ENCODE data around the gene AFF3.

DNA sequence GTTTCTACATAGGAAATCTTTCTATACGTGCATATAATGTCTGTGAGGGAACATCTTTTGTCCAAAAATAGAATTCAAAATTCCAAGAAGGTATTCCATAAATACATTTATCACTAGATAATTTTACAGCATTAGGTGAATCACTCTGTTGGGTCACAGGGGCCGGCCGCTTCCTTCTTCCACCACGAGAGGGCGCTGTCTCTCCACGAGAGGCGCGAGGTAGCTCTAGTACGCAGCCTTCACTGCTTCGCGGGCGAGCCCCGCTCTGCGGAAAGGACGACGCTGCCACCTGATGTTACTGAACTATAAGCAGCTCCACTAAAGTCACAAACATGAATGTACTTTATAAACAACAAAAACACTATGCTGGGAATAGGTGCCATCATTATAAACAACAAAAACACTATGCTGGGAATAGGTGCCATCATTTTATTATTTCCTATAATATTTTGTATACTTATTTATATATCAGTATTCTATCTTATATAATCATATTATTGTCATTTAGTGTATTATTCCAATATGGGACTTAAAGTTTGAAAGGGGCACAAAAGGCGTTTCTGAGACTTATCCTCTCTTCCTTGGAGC lies 583.2 kb downstream of the AFF3 start:
- TF ChIP-seq, protein P1, sequence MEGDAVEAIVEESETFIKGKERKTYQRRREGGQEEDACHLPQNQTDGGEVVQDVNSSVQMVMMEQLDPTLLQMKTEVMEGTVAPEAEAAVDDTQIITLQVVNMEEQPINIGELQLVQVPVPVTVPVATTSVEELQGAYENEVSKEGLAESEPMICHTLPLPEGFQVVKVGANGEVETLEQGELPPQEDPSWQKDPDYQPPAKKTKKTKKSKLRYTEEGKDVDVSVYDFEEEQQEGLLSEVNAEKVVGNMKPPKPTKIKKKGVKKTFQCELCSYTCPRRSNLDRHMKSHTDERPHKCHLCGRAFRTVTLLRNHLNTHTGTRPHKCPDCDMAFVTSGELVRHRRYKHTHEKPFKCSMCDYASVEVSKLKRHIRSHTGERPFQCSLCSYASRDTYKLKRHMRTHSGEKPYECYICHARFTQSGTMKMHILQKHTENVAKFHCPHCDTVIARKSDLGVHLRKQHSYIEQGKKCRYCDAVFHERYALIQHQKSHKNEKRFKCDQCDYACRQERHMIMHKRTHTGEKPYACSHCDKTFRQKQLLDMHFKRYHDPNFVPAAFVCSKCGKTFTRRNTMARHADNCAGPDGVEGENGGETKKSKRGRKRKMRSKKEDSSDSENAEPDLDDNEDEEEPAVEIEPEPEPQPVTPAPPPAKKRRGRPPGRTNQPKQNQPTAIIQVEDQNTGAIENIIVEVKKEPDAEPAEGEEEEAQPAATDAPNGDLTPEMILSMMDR (conservative IDR thresholded peaks at IDR 0.05 in 1 of 2, IDR thresholded peaks at IDR 0.05 in 1 of 2; ENCODE audit: low read depth in 1 of 2, low read length in 2 of 2), result peak; percentile 95 to 97
- no peak for TF ChIP-seq EZH2 (IDR thresholded peaks at IDR 0.05; ENCODE audit: low read length, missing control alignments)

Data from fibroblast of lung (primary cell).